GM12878 (cell line): ENCODE data around the gene SPOCK1. TPM values are rescaled to one million over a fixed set of nuclear protein-coding genes. Genes with fewer than 3 reads are reported as not detected.

ENCODE experiments used
- ATAC-seq: fragments of 200-7000 bp; cut with Tn5 transposase; 3 replicates; pipeline ENCODE4 v1.9.1; 2020; ENCODE audit warnings: mild to moderate bottlenecking, moderate library complexity
- BruUV-seq: library from RNA; stranded (reverse); fragments of 400-500 nt; replicated peaks from 2 replicates; lab custom pipeline; 2021; lab: Mats Ljungman, UMichigan
- CTCF ChIA-PET: fragments of 300-600 bp; sonication (Branson Sonifier 250); formaldehyde crosslinking; extraction: SDS; loops from one replicate; lab custom pipeline; 2021; ENCODE audit warnings: inconsistent platforms; lab: Yijun Ruan, JAX
- POLR2A ChIA-PET: fragments of 350-600 bp; formaldehyde crosslinking; extraction: SDS; loops from one replicate; lab custom pipeline; 2021; ENCODE audit warnings: inconsistent platforms; lab: Charles Lee
- RAD21 ChIA-PET: fragments of 300-600 bp; sonication (Branson Sonifier 250); formaldehyde crosslinking; loops from one replicate; lab custom pipeline; 2023; ENCODE audit warnings: antibody characterized with exemption; ENCODE audit not compliant: unreplicated experiment; lab: Charles Lee
- SMC1A ChIA-PET: fragments of 300-600 bp; sonication (Branson Sonifier 250); formaldehyde crosslinking; loops from one replicate; lab custom pipeline; 2023; ENCODE audit not compliant: unreplicated experiment, uncharacterized antibody; lab: Charles Lee
- DNase-seq: peaks from one replicate; pipeline ENCODE4 v3.0.0-alpha.2; 2011; ENCODE audit warnings: low read depth, low spot score
- FAIRE-seq: peaks from 3 replicates; lab custom pipeline; 2011; peaks lifted over from hg19 to GRCh38; lab: Jason Lieb, UNC
- H2AFZ ChIP-seq: 2 replicates; pipeline ENCODE4 v1.6.0; 2011; ENCODE audit warnings: low read depth, low read length, control low read depth; ENCODE audit not compliant: control insufficient read depth
- H3K27ac ChIP-seq: 2 replicates; pipeline ENCODE4 v1.5.1; 2011; ENCODE audit warnings: control low read depth; ENCODE audit not compliant: control insufficient read depth, insufficient read depth
- H3K27me3 ChIP-seq, 2 experiments: replicated peaks in 1 of 2; 2 replicates each; pipeline versions ENCODE4 v1.6.0 to v1.6.1; 2011; ENCODE audit warnings: low read length in 1 of 2; ENCODE audit not compliant: control insufficient read depth in 2 of 2, insufficient read depth in 2 of 2
- H3K36me3 ChIP-seq, 2 experiments: 2 replicates each; pipeline ENCODE4 v1.5.1; 2011; ENCODE audit warnings: low read length in 1 of 2; ENCODE audit not compliant: control insufficient read depth in 2 of 2, insufficient read depth in 2 of 2
- H3K4me1 ChIP-seq: 2 replicates; pipeline ENCODE4 v1.6.1; 2011; ENCODE audit warnings: mild to moderate bottlenecking, low read length, moderate library complexity, mixed read lengths; ENCODE audit not compliant: control insufficient read depth, insufficient read depth
- H3K4me2 ChIP-seq: 2 replicates; pipeline ENCODE4 v1.6.0; 2011; ENCODE audit warnings: control low read depth; ENCODE audit not compliant: control insufficient read depth, insufficient read depth
- H3K4me3 ChIP-seq: fragments of 200-600 bp; sonication (generic); 2 replicates; pipeline ENCODE4 v1.5.1; 2016
- H3K79me2 ChIP-seq: 2 replicates; pipeline ENCODE4 v1.6.0; 2011; ENCODE audit warnings: low read length; ENCODE audit not compliant: control insufficient read depth, insufficient read depth
- H3K9ac ChIP-seq: 2 replicates; pipeline ENCODE4 v1.8.0; 2011; ENCODE audit warnings: low read length, control low read depth, mixed read lengths; ENCODE audit not compliant: control insufficient read depth, insufficient read depth
- H3K9me3 ChIP-seq: replicated peaks from 3 replicates; pipeline ENCODE4 v1.5.1; 2011; ENCODE audit warnings: mild to moderate bottlenecking, low read length; ENCODE audit not compliant: control insufficient read depth, insufficient read depth
- H4K20me1 ChIP-seq: 2 replicates; pipeline ENCODE4 v1.6.0; 2011; ENCODE audit not compliant: control insufficient read depth, insufficient read depth
- CREB1 ChIP-seq: IDR thresholded peaks from 2 replicates; pipeline ENCODE4 v1.6.1; 2012; ENCODE audit warnings: low read depth, mild to moderate bottlenecking, inconsistent platforms
- EGR1 ChIP-seq, 2 experiments: IDR thresholded peaks; 1 replicate in 1 of 2; 2 replicates in 1 of 2; pipeline ENCODE4 v1.6.1; 2011 to 2012; ENCODE audit warnings: low read depth in 2 of 2, low read length in 2 of 2, borderline replicate concordance in 1 of 2, mild to moderate bottlenecking in 1 of 2, moderate library complexity in 1 of 2
- ETV6 ChIP-seq, 2 experiments: fragments of 450-650 bp in 1 of 2; IDR thresholded peaks in 1 of 2; conservative IDR thresholded peaks in 1 of 2; 2 replicates each; pipeline ENCODE4 v1.6.1; 2014; ENCODE audit warnings: antibody characterized with exemption in 1 of 2, borderline replicate concordance in 1 of 2, low read depth in 1 of 2, mild to moderate bottlenecking in 1 of 2, moderate library complexity in 1 of 2
- FOS ChIP-seq: IDR thresholded peaks from 3 replicates; pipeline ENCODE4 v1.6.1; 2011; ENCODE audit warnings: borderline replicate concordance; ENCODE audit not compliant: insufficient read length; ENCODE audit errors: extremely low read depth
- IKZF2 ChIP-seq, 2 experiments: fragments of 450-650 bp; IDR thresholded peaks; 2 replicates each; pipeline ENCODE4 v1.6.1; 2017; ENCODE audit warnings: mild to moderate bottlenecking in 2 of 2, moderate library complexity in 2 of 2
- LARP7 ChIP-seq: fragments of 450-650 bp; IDR thresholded peaks from 2 replicates; pipeline ENCODE4 v1.6.1; 2017; ENCODE audit warnings: mild to moderate bottlenecking
- MTA2 ChIP-seq: fragments of 450-650 bp; IDR thresholded peaks from 2 replicates; pipeline ENCODE4 v1.6.1; 2016; ENCODE audit warnings: low read depth, mild to moderate bottlenecking, moderate library complexity
- NBN ChIP-seq: fragments of 450-650 bp; IDR thresholded peaks from 2 replicates; pipeline ENCODE4 v1.6.1; 2016
- RUNX3 ChIP-seq: IDR thresholded peaks from 2 replicates; pipeline ENCODE4 v1.6.1; 2012; ENCODE audit warnings: low read length, inconsistent platforms
- TARDBP ChIP-seq: IDR thresholded peaks from 2 replicates; pipeline ENCODE4 v1.6.1; 2016; ENCODE audit warnings: borderline replicate concordance
- ZNF217 ChIP-seq: fragments of 450-650 bp; IDR thresholded peaks from 2 replicates; pipeline ENCODE4 v1.6.1; 2017; ENCODE audit warnings: antibody characterized with exemption, mild to moderate bottlenecking
- WGBS: methylation state at CpG from one replicate; pipeline ENCODE4 v1.1.6; 2016; ENCODE audit warnings: low lambda C conversion rate; ENCODE audit not compliant: insufficient replicate concordance, insufficient coverage; ENCODE audit errors: missing lambda C conversion rate; 5-methylcytosine and 5-hydroxymethylcytosine counted together
- in situ Hi-C: fragments of 300-500 bp; cut with MboI; formaldehyde crosslinking; loops from 9 replicates; pipeline ENCODE4 v1.14.3; 2018; ENCODE audit warnings: mixed read lengths
- intact Hi-C: fragments of 100-400 bp; cut with micrococcal nuclease; formaldehyde crosslinking; loops from one replicate; pipeline ENCODE4 v1.14.2; 2022; ENCODE audit not compliant: unreplicated experiment
- polyA plus RNA-seq, 11 experiments: library from polyadenylated mRNA; depleted of rRNA in 4 of 11; unstranded in 6 of 11; stranded (reverse) in 5 of 11; fragments of >200 nt; fragmentation: Nextera tagmentation in 4 of 11; fragmentation: Illumina TruSeq in 1 of 11; extraction: Ambion mirVana in 4 of 11; extraction: Trizol in 1 of 11; gene quantifications; 1 replicate in 1 of 11; 2 replicates in 10 of 11; pipeline versions ENCODE4 v1.2.1 to v1.2.3, GENCODE V29; 2011 to 2016; ENCODE audit warnings: inconsistent platforms in 2 of 11, missing spikeins in 2 of 11, low read depth in 1 of 11
- total RNA-seq, 4 experiments: library from RNA; depleted of rRNA in 3 of 4; stranded (reverse); fragments of >200 nt in 3 of 4; fragmentation: Illumina TruSeq in 1 of 4; extraction: Trizol in 1 of 4; gene quantifications; 2 replicates each; pipeline versions ENCODE4 v1.2.1 to v1.2.3, GENCODE V29; 2013 to 2021
- TF ChIP-seq, protein P1 (sequence below): fragments of 450-650 bp; IDR thresholded peaks from 2 replicates; pipeline ENCODE4 v1.6.1; 2016; ENCODE audit warnings: mild to moderate bottlenecking
- TF ChIP-seq, protein P2 (sequence below): IDR thresholded peaks from 2 replicates; pipeline ENCODE4 v1.6.1; 2011; ENCODE audit warnings: mild to moderate bottlenecking, low read depth, low read length, moderate library complexity; ENCODE audit not compliant: insufficient replicate concordance
- TF ChIP-seq, protein P3 (sequence below): fragments of 450-650 bp; conservative IDR thresholded peaks from 2 replicates; pipeline ENCODE4 v1.6.1; 2017; ENCODE audit warnings: mild to moderate bottlenecking, moderate library complexity

SPOCK1 gene
- total and polyA plus RNA-seq, 10 of the 15 experiments (the other 5 are each of a cell fraction or from before 2014, with no cell fraction given) = 0.06 to 0.68 (median 0.25) TPM; not detected in 3

DNA sequence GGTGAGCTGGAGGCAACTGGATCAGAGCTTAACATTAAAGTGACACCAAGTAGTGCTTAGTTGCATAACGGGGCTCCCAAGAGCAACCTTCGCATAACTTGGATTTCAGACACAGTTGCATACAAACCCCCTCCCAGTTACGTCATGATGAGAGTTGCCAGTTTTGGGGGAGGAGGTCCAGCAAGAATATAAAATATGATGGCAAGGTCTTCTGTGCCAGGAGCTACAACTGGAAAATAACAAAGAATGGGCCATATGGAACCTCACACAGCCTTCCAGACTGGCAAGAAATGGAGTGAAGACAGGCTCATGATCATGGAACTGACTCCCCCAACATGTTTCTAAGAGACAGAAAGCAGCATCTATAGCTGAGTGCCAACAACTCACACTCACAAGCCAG lies 8.5 kb downstream of the SPOCK1 start:
- 46% methylated on average over 3 of the region's 3 CpGs for WGBS
- in situ Hi-C loops = no loop called here
- CTCF ChIA-PET = interaction anchor here (1.0 to 1.1 kb wide), 2 partner anchors 8 to 170 kb away, joined by 3 to 4 read pairs; partner anchors contain the start of gene SPOCK1
- H4K20me1 ChIP-seq = no peaks in the 10 kb centered on the region
- SMC1A ChIA-PET = interaction anchor here (1.5 kb wide), 1 partner anchor 170 kb away, joined by 4 read pairs; no protein-coding TSS in a partner anchor
- DNase-seq = no peak
- H3K9me3 ChIP-seq = no peaks in the 10 kb centered on the region
- RAD21 ChIA-PET = interaction anchor here (2.1 kb wide), 1 partner anchor 170 kb away, joined by 6 read pairs; no protein-coding TSS in a partner anchor
- H3K4me1 ChIP-seq = no peaks in the 10 kb centered on the region
- no peak overlapping the region for H3K27ac ChIP-seq
- H3K9ac ChIP-seq = no peak overlapping the region
- no peak overlapping the region for H3K4me2 ChIP-seq
- no TSS peak for BruUV-seq
- H3K4me3 ChIP-seq = no peak overlapping the region
- no peak for FAIRE-seq
- no peak for ATAC-seq
- intact Hi-C loops = no loop called here
- POLR2A ChIA-PET = no interaction called here
- H3K27me3 ChIP-seq = no peaks in the 10 kb centered on the region; a peak in 1 of 4 replicates
- H3K36me3 ChIP-seq = no peaks in the 10 kb centered on the region
- TF ChIP-seq RUNX3 = no peak
- TF ChIP-seq, protein P1, sequence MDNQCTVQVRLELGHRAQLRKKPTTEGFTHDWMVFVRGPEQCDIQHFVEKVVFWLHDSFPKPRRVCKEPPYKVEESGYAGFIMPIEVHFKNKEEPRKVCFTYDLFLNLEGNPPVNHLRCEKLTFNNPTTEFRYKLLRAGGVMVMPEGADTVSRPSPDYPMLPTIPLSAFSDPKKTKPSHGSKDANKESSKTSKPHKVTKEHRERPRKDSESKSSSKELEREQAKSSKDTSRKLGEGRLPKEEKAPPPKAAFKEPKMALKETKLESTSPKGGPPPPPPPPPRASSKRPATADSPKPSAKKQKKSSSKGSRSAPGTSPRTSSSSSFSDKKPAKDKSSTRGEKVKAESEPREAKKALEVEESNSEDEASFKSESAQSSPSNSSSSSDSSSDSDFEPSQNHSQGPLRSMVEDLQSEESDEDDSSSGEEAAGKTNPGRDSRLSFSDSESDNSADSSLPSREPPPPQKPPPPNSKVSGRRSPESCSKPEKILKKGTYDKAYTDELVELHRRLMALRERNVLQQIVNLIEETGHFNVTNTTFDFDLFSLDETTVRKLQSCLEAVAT = no peak
- no peak for TF ChIP-seq IKZF2 (IDR thresholded peaks at IDR 0.05)
- no peak for TF ChIP-seq CREB1
- no peak for TF ChIP-seq TARDBP
- TF ChIP-seq NBN = no peak
- TF ChIP-seq, protein P2, sequence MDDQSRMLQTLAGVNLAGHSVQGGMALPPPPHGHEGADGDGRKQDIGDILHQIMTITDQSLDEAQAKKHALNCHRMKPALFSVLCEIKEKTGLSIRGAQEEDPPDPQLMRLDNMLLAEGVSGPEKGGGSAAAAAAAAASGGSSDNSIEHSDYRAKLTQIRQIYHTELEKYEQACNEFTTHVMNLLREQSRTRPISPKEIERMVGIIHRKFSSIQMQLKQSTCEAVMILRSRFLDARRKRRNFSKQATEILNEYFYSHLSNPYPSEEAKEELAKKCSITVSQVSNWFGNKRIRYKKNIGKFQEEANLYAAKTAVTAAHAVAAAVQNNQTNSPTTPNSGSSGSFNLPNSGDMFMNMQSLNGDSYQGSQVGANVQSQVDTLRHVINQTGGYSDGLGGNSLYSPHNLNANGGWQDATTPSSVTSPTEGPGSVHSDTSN = no peak
- no peak for TF ChIP-seq FOS
- no peak for TF ChIP-seq ETV6 (conservative IDR thresholded peaks at IDR 0.05 in 1 of 2, IDR thresholded peaks at IDR 0.05 in 1 of 2; ENCODE audit: borderline replicate concordance in 1 of 2, low read depth in 1 of 2)
- TF ChIP-seq, protein P3, sequence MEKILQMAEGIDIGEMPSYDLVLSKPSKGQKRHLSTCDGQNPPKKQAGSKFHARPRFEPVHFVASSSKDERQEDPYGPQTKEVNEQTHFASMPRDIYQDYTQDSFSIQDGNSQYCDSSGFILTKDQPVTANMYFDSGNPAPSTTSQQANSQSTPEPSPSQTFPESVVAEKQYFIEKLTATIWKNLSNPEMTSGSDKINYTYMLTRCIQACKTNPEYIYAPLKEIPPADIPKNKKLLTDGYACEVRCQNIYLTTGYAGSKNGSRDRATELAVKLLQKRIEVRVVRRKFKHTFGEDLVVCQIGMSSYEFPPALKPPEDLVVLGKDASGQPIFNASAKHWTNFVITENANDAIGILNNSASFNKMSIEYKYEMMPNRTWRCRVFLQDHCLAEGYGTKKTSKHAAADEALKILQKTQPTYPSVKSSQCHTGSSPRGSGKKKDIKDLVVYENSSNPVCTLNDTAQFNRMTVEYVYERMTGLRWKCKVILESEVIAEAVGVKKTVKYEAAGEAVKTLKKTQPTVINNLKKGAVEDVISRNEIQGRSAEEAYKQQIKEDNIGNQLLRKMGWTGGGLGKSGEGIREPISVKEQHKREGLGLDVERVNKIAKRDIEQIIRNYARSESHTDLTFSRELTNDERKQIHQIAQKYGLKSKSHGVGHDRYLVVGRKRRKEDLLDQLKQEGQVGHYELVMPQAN = no peak
- no peak for TF ChIP-seq ZNF217
- no peak for TF ChIP-seq MTA2
- no peak for TF ChIP-seq EGR1 (IDR thresholded peaks at IDR 0.05; ENCODE audit: borderline replicate concordance in 1 of 2, low read depth in 2 of 2, low read length in 2 of 2)
- TF ChIP-seq LARP7 = no peak
- H3K79me2 ChIP-seq = no peaks in the 10 kb centered on the region
- H2AFZ ChIP-seq = no peak overlapping the region
